Endothelial cell of umbilical vein (primary cell): ENCODE data around the gene DNAJC25.

Experiments
- EZH2 ChIP-seq: IDR thresholded peaks from 2 replicates; pipeline ENCODE4 v1.6.1; 2012; ENCODE audit warnings: borderline replicate concordance, low read depth, mild to moderate bottlenecking, moderate library complexity, low read length, inconsistent platforms; ENCODE audit not compliant: severe bottlenecking
- FOS ChIP-seq: IDR thresholded peaks from 2 replicates; pipeline ENCODE4 v1.6.1; 2011; ENCODE audit warnings: mild to moderate bottlenecking, low read length, moderate library complexity, borderline replicate concordance; ENCODE audit not compliant: insufficient read depth
- POLR2A ChIP-seq: IDR thresholded peaks from 2 replicates; pipeline ENCODE4 v1.6.1; 2012; ENCODE audit warnings: low read depth, mild to moderate bottlenecking, control low read depth, low read length
- TF ChIP-seq, protein P1 (sequence below), 2 donors: IDR thresholded peaks; 1 replicate in 1 of 2; 2 replicates in 1 of 2; pipeline ENCODE4 v1.5.1; 2011; ENCODE audit warnings: low read length in 2 of 2, mild to moderate bottlenecking in 2 of 2, moderate library complexity in 2 of 2, control low read depth in 1 of 2, inconsistent platforms in 1 of 2, low read depth in 1 of 2; ENCODE audit not compliant: insufficient read depth in 1 of 2; ENCODE audit errors: extremely low read depth in 1 of 2

DNA sequence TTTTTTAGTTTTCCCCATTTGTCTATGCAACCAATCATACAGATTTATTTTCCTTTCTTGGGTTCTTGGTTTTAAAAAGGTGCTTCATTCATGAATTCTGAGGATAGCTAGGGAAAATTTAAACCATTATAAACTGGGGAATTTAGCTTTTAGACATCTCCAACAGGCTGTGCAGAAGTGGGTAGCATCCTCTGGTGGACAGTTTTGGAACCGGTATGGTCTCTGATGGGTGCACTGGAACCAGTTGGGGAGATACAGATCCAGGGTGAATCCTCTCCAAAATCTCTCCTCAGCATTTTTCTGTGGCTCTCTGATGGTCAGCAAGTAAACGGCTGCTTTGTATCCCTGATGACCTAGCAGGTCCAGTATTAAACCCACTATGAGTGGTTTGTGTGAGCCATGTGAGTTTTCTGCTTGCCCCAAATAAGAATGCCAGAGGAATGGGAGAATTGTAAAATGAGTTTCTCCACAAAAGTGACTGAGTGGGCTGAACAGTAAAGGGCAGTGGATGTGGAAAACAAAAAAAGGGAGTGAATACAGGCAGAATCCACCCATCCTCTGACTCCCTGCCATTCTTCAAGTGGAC lies 9.1 kb upstream of the DNAJC25 start:
- TF ChIP-seq, protein P1, sequence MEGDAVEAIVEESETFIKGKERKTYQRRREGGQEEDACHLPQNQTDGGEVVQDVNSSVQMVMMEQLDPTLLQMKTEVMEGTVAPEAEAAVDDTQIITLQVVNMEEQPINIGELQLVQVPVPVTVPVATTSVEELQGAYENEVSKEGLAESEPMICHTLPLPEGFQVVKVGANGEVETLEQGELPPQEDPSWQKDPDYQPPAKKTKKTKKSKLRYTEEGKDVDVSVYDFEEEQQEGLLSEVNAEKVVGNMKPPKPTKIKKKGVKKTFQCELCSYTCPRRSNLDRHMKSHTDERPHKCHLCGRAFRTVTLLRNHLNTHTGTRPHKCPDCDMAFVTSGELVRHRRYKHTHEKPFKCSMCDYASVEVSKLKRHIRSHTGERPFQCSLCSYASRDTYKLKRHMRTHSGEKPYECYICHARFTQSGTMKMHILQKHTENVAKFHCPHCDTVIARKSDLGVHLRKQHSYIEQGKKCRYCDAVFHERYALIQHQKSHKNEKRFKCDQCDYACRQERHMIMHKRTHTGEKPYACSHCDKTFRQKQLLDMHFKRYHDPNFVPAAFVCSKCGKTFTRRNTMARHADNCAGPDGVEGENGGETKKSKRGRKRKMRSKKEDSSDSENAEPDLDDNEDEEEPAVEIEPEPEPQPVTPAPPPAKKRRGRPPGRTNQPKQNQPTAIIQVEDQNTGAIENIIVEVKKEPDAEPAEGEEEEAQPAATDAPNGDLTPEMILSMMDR (IDR thresholded peaks at IDR 0.05; ENCODE audit: extremely low read depth in 1 of 2, insufficient read depth in 1 of 2, low read depth in 1 of 2, low read length in 2 of 2), result peak; percentile 77 to 91
- TF ChIP-seq FOS (no peak), EZH2 (no peak), POLR2A (no peak)
